Suprapubic skin (tissue), 4 donors: Measurements from ENCODE around the gene NREP. TPM values are rescaled to one million over a fixed set of nuclear protein-coding genes. Genes with fewer than 3 reads are reported as not detected.

Source experiments
- DNase-seq, 2 donors: peaks; one replicate each; pipeline ENCODE4 v3.0.0-alpha.2; 2019; ENCODE audit warnings: low spot score in 2 of 2
- H3K27ac ChIP-seq: fragments of 200-600 bp; sonication (generic); one replicate; pipeline ENCODE4 v1.5.1; 2019
- H3K27me3 ChIP-seq: fragments of 200-600 bp; sonication (generic); one replicate; pipeline ENCODE4 v1.5.1; 2019
- H3K36me3 ChIP-seq: fragments of 200-600 bp; sonication (generic); one replicate; pipeline ENCODE4 v1.5.1; 2019
- H3K4me1 ChIP-seq: fragments of 200-600 bp; sonication (generic); one replicate; pipeline ENCODE4 v1.5.1; 2019
- H3K4me3 ChIP-seq: fragments of 200-600 bp; sonication (generic); one replicate; pipeline ENCODE4 v1.5.1; 2019; ENCODE audit warnings: mild to moderate bottlenecking
- H3K9me3 ChIP-seq: fragments of 200-600 bp; sonication (generic); one replicate; pipeline ENCODE4 v1.5.1; 2019
- EP300 ChIP-seq: sonication (generic); formaldehyde crosslinking; IDR thresholded peaks from one replicate; pipeline ENCODE4 v1.6.1; 2017; ENCODE audit warnings: antibody characterized with exemption
- POLR2A ChIP-seq, 2 donors: fragments of 450-650 bp; IDR thresholded peaks; one replicate each; pipeline ENCODE4 v1.6.1; 2017; ENCODE audit warnings: antibody characterized with exemption in 2 of 2, mild to moderate bottlenecking in 2 of 2, moderate library complexity in 2 of 2
- POLR2AphosphoS5 ChIP-seq, 3 donors: sonication (generic); formaldehyde crosslinking; IDR thresholded peaks; one replicate each; pipeline ENCODE4 v1.6.1; 2017; ENCODE audit warnings: antibody characterized with exemption in 3 of 3
- WGBS: methylation state at CpG from one replicate; pipeline ENCODE4 v1.1.5; 2018; 5-methylcytosine and 5-hydroxymethylcytosine counted together
- total RNA-seq, 4 donors: library from RNA; depleted of rRNA; stranded (reverse); fragments of >200 nt; gene quantifications; one replicate each; pipeline ENCODE4 v1.1.0, GENCODE V29; 2016
- TF ChIP-seq, protein P1 (sequence below), 2 donors: fragments of 200-600 bp in 1 of 2; fragments of 450-650 bp in 1 of 2; sonication (generic) in 1 of 2; IDR thresholded peaks; one replicate each; pipeline ENCODE4 v1.5.1; 2016 to 2019; ENCODE audit warnings: antibody characterized with exemption in 2 of 2, mild to moderate bottlenecking in 1 of 2, moderate library complexity in 1 of 2

The NREP gene
- total RNA-seq, 4 donors from 2014 or later, result 7.0 to 10.1 (median 8.3) TPM

DNA sequence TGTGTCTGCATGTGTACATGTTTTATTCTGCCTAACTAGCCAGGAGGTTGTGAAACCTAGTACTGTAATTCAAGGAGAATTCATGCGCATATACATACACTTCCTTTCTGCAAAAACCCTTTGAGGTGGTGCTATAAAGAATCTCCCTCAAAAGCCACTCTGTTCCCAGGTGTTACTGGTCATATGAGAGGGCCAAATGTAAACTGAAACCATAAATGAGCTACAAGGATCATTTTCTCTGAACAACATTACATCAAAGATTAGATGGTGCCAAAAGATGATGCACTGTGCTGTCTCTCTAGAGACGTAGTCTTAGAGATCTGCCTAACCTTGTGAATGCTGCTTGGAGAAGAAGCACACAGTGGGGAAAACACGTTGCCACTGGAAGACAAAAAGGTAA, 15.7 kb downstream of the NREP start:
- TF ChIP-seq POLR2A (IDR thresholded peaks at IDR 0.05), result no peak
- no peak for TF ChIP-seq EP300
- TF ChIP-seq, protein P1, sequence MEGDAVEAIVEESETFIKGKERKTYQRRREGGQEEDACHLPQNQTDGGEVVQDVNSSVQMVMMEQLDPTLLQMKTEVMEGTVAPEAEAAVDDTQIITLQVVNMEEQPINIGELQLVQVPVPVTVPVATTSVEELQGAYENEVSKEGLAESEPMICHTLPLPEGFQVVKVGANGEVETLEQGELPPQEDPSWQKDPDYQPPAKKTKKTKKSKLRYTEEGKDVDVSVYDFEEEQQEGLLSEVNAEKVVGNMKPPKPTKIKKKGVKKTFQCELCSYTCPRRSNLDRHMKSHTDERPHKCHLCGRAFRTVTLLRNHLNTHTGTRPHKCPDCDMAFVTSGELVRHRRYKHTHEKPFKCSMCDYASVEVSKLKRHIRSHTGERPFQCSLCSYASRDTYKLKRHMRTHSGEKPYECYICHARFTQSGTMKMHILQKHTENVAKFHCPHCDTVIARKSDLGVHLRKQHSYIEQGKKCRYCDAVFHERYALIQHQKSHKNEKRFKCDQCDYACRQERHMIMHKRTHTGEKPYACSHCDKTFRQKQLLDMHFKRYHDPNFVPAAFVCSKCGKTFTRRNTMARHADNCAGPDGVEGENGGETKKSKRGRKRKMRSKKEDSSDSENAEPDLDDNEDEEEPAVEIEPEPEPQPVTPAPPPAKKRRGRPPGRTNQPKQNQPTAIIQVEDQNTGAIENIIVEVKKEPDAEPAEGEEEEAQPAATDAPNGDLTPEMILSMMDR (IDR thresholded peaks at IDR 0.05), result no peak
- no peak for TF ChIP-seq POLR2AphosphoS5 (IDR thresholded peaks at IDR 0.05)
- H3K27me3 ChIP-seq, result no peaks in the 10 kb centered on the region
- H3K9me3 ChIP-seq, result no peaks in the 10 kb centered on the region
- no peak overlapping the region for H3K4me3 ChIP-seq
- H3K36me3 ChIP-seq, result no peaks in the 10 kb centered on the region
- WGBS, result 77% methylated on average over 3 of the region's 3 CpGs
- H3K4me1 ChIP-seq, result peaks cover 22% of the 10 kb centered on the region
- DNase-seq, result no peak
- no peak overlapping the region for H3K27ac ChIP-seq

GRCh38 chr5:111739416-111739815, 17.6 kb downstream of the NREP start:
- Histone ChIP-seq H3K36me3 (no peaks in the 10 kb centered on the region), H3K27me3 (no peaks in the 10 kb centered on the region), H3K9me3 (no peaks in the 10 kb centered on the region), H3K4me3 (no peak overlapping the region), H3K4me1 (peaks cover 32% of the 10 kb centered on the region), H3K27ac (no peak overlapping the region)
- TF ChIP-seq POLR2AphosphoS5 (IDR thresholded peaks at IDR 0.05), result no peak
- WGBS, result 92% methylated on average over 3 of the region's 3 CpGs
- no peak for DNase-seq

DNA sequence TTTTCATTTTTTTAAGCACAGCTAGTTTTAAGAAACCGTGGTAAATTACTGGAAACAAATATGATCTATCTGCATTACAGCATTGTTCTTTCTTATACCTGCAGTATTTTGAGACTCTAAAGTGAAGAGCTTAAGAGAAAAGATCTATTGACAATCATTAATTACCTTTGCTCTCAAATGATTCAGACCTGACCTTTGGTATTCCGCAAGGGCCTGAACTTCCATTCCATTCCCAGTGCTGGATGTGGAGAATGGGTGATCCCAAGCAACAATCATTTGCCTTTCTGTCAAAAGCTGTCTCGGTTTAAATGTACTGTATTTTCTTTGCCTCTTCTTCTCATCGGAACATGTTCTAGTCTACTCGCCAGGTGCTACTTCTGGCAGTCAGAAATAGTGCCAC, 18.9 kb downstream of the NREP start:
- peaks cover 27% of the 10 kb centered on the region for H3K4me1 ChIP-seq
- H3K9me3 ChIP-seq, result no peaks in the 10 kb centered on the region
- H3K4me3 ChIP-seq, result no peak overlapping the region
- no peaks in the 10 kb centered on the region for H3K27me3 ChIP-seq
- H3K36me3 ChIP-seq, result no peaks in the 10 kb centered on the region
- DNase-seq, result no peak
- TF ChIP-seq EP300 (no peak), POLR2A (IDR thresholded peaks at IDR 0.05) (no peak), POLR2AphosphoS5 (IDR thresholded peaks at IDR 0.05) (no peak)
- 83% methylated on average over 5 of the region's 5 CpGs for WGBS
- H3K27ac ChIP-seq, result no peak overlapping the region

DNA sequence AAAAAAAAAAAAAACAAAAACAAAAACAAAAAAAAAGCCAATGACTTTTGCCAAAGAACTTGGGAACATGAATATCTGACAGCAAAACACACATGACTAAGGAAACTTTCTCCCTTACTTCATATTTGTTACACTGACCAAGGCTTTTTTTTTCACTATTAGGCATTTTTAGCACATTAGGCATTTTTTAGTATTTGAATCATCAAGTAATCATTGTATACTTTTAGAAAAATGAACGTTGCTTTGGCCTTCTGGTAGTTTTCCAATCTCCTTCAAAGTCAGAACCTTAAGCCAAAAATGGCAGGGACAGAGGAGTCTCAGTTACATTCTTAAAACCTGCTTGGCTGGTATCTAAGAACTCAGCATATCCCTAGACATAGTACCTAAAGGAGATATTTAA, 19.3 kb downstream of the NREP start:
- TF ChIP-seq EP300 (no peak), POLR2AphosphoS5 (IDR thresholded peaks at IDR 0.05) (no peak), POLR2A (IDR thresholded peaks at IDR 0.05) (no peak)
- TF ChIP-seq, protein P1 (IDR thresholded peaks at IDR 0.05), result no peak

DNA sequence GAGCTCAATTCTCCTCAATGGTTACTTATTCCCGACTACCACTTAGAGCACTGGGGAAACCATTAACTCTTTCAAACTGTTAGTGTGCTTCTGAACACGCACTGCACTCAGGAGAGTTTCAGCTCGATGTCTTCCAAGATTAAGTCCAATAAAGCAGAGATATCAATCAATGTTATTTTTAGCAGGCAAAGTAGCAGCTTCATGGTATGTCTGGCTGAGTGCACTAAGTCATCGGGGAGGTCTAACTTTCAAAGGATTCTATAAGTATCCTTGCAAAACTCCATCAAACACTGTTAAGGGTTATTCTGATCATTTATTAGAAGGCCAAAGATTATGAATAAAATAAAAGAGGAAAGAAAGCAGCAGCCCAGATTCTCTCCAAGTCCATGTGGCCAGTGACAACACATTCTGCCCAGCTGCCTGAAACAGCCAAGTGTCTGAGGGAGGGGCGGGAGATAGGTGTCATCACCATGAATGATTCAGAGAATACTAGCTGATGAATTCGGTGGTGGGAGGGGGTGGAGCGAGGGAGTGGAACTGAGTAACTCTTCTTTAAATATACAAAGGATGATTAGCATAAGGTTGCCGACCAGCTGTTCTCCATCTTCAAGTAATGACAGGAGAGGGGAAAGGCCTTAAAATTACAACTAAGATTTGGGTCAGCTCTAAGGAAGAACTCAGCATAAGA, 21.3 kb downstream of the NREP start:
- Histone ChIP-seq H3K9me3 (no peaks in the 10 kb centered on the region), H3K4me1 (peaks cover 14% of the 10 kb centered on the region), H3K4me3 (no peak overlapping the region), H3K36me3 (peaks cover 2% of the 10 kb centered on the region), H3K27ac (no peak overlapping the region), H3K27me3 (no peaks in the 10 kb centered on the region)
- 49% methylated on average over 8 of the region's 8 CpGs for WGBS
- no peak for TF ChIP-seq POLR2AphosphoS5 (IDR thresholded peaks at IDR 0.05)
- peak in 1 of 2 donors; percentile 71 for DNase-seq

More for the DNA sequence above, 19.3 kb downstream of the NREP start:
- Histone ChIP-seq H3K36me3 (no peaks in the 10 kb centered on the region), H3K27me3 (no peaks in the 10 kb centered on the region), H3K9me3 (no peaks in the 10 kb centered on the region), H3K27ac (no peak overlapping the region), H3K4me1 (peaks cover 23% of the 10 kb centered on the region), H3K4me3 (no peak overlapping the region)
- 21% methylated on average over 1 of the region's 1 CpG for WGBS
- no peak for DNase-seq

GRCh38 chr5:111734597-111734996, 22.4 kb downstream of the NREP start:
- Histone ChIP-seq H3K36me3 (peaks cover 6% of the 10 kb centered on the region), H3K27ac (no peak overlapping the region), H3K27me3 (no peaks in the 10 kb centered on the region), H3K4me3 (no peak overlapping the region), H3K4me1 (peaks cover 14% of the 10 kb centered on the region), H3K9me3 (no peaks in the 10 kb centered on the region)
- 80% methylated on average over 3 of the region's 3 CpGs for WGBS
- DNase-seq, result no peak
- no peak for TF ChIP-seq POLR2A (IDR thresholded peaks at IDR 0.05)
- no peak for TF ChIP-seq EP300
- TF ChIP-seq POLR2AphosphoS5 (IDR thresholded peaks at IDR 0.05), result no peak
- TF ChIP-seq, protein P1 (IDR thresholded peaks at IDR 0.05), result no peak

- Histone ChIP-seq H3K9me3 (no peaks in the 10 kb centered on the region), H3K27me3 (no peaks in the 10 kb centered on the region), H3K36me3 (peaks cover 6% of the 10 kb centered on the region), H3K27ac (no peak overlapping the region), H3K4me3 (no peak overlapping the region), H3K4me1 (peaks cover 14% of the 10 kb centered on the region)
- TF ChIP-seq, protein P1 (IDR thresholded peaks at IDR 0.05), result no peak
- TF ChIP-seq POLR2A (IDR thresholded peaks at IDR 0.05) (no peak), EP300 (no peak), POLR2AphosphoS5 (IDR thresholded peaks at IDR 0.05) (no peak)
- WGBS, result 81% methylated on average over 5 of the region's 6 CpGs
- no peak for DNase-seq
Observed at GRCh38 chr5:111734013-111734412, 23.0 kb downstream of the NREP start.
